ENCODE results near the gene ICAM2.

GRCh38 chr17:64063088-64063487, 42.7 kb upstream of the ICAM2 start:
- no peak for TF ChIP-seq CTCF (IDR thresholded peaks at IDR 0.05 in 4 of 5, conservative IDR thresholded peaks at IDR 0.05 in 1 of 5)
- TF ChIP-seq POLR2A (IDR thresholded peaks at IDR 0.05) = no peak
